Duodenal mucosa (tissue), 2 donors: ENCODE measurements around the gene UBE3C.

Source experiments
- H3K27ac ChIP-seq: one replicate; pipeline ENCODE4 v1.7.0; 2013; ENCODE audit warnings: low read depth, low read length
- H3K27me3 ChIP-seq, 2 donors: one replicate each; pipeline ENCODE4 v1.7.0; 2013; ENCODE audit warnings: low read length in 2 of 2, control low read depth in 1 of 2; ENCODE audit not compliant: insufficient read depth in 2 of 2, control insufficient read depth in 1 of 2
- H3K36me3 ChIP-seq, 2 donors: one replicate each; pipeline ENCODE4 v1.7.0; 2013; ENCODE audit warnings: low read length in 2 of 2, control low read depth in 1 of 2; ENCODE audit not compliant: insufficient read depth in 2 of 2, control insufficient read depth in 1 of 2
- H3K4me1 ChIP-seq, 2 donors: one replicate each; pipeline ENCODE4 v1.7.0; 2013; ENCODE audit warnings: low read length in 2 of 2, control low read depth in 1 of 2; ENCODE audit not compliant: insufficient read depth in 2 of 2, control insufficient read depth in 1 of 2
- H3K4me3 ChIP-seq, 2 donors: one replicate each; pipeline ENCODE4 v1.7.0; 2013; ENCODE audit warnings: low read length in 2 of 2, low read depth in 1 of 2
- H3K9ac ChIP-seq, 2 donors: one replicate each; pipeline ENCODE4 v1.7.0; 2013; ENCODE audit warnings: low read length in 2 of 2, low read depth in 1 of 2
- H3K9me3 ChIP-seq, 2 donors: one replicate each; pipeline ENCODE4 v1.7.0; 2013; ENCODE audit warnings: low read length in 2 of 2, control low read depth in 1 of 2; ENCODE audit not compliant: control insufficient read depth in 1 of 2

UBE3C gene

DNA sequence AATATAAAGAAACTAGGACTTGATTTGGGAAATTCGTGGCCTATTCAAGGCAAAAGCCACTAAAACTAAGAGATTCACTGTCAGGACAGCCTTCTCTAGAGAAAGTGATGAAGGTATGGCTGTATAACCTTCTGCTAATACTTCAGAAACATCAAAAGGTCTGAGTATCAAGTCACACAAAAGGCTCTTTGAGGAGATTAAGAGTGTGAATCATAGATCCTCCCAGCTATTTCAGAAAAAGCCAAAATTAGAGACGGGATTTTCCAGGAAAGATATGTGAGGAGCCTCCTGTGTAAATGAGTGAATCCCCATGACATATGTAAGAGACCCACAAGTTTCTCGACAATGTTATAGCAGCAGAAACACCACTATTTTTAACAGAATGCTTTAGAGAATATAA, 56.2 kb downstream of the UBE3C start:
- H3K27me3 ChIP-seq = no peaks in the 10 kb centered on the region
- H3K9ac ChIP-seq = no peak overlapping the region
- no peaks in the 10 kb centered on the region for H3K9me3 ChIP-seq
- peaks cover 0 to 7% of the 10 kb centered on the region in 2 donors for H3K4me1 ChIP-seq
- H3K36me3 ChIP-seq = peaks cover 21 to 62% of the 10 kb centered on the region in 2 donors
- H3K27ac ChIP-seq = no peak overlapping the region
- H3K4me3 ChIP-seq = no peak overlapping the region

DNA sequence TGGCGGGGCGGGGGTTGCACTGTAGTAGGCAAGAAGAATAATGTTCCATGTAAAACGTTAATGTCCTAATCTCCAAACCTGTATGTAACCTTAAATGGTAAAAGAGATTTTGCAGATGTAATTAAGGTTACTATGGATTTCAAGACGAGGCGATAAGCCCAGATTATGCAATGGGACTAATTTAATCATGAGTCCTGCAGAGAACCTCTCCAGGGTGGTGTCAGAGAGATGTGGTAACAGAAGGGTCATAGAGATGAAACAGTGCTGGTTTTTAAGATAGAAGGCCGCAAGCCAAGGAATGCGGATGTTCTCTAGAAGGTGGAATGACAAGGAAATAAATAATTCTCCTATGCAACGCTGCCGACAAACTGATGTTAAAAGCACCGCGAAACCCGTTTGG, 57.1 kb downstream of the UBE3C start:
- Histone ChIP-seq H3K9ac (no peak overlapping the region), H3K9me3 (no peaks in the 10 kb centered on the region), H3K27ac (no peak overlapping the region), H3K4me1 (peaks cover 0 to 7% of the 10 kb centered on the region in 2 donors), H3K4me3 (no peak overlapping the region), H3K27me3 (no peaks in the 10 kb centered on the region), H3K36me3 (peaks cover 12 to 55% of the 10 kb centered on the region in 2 donors)

DNA sequence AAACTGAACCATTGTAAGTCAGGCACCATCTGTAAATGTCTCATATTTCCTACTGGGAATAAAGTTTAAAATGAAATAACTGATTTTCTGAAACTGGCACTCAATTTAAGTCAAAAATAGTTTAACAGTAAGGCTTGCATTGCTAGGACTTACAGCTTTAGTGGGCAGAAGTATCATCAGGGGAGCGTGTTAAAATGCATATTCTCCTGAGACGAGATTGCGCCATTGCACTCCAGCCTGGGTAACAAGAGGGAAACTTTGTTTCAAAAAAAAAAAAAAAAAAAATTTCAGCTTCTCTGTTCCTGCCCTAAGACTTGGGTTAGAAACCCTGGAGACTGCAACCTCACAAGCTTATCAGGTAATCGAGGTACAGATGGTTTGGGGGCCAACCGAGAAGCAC, 65.4 kb downstream of the UBE3C start:
- no peaks in the 10 kb centered on the region for H3K27me3 ChIP-seq
- H3K27ac ChIP-seq = no peak overlapping the region
- H3K9ac ChIP-seq = no peak overlapping the region
- no peak overlapping the region for H3K4me3 ChIP-seq
- H3K4me1 ChIP-seq = no peaks in the 10 kb centered on the region
- H3K9me3 ChIP-seq = no peaks in the 10 kb centered on the region
- H3K36me3 ChIP-seq = peaks cover 4 to 37% of the 10 kb centered on the region in 2 donors

GRCh38 chr7:157205438-157205837, 66.7 kb downstream of the UBE3C start:
- H3K27me3 ChIP-seq = no peaks in the 10 kb centered on the region
- no peak overlapping the region for H3K9ac ChIP-seq
- H3K9me3 ChIP-seq = no peaks in the 10 kb centered on the region
- no peaks in the 10 kb centered on the region for H3K4me1 ChIP-seq
- no peak overlapping the region for H3K27ac ChIP-seq
- peaks cover 4 to 37% of the 10 kb centered on the region in 2 donors for H3K36me3 ChIP-seq
- H3K4me3 ChIP-seq = no peak overlapping the region

GRCh38 chr7:157208571-157209413, 70.1 kb downstream of the UBE3C start:
- no peaks in the 10 kb centered on the region for H3K27me3 ChIP-seq
- H3K36me3 ChIP-seq = peaks cover 6 to 38% of the 10 kb centered on the region in 2 donors
- no peak overlapping the region for H3K27ac ChIP-seq

GRCh38 chr7:157210682-157211081, 72.0 kb downstream of the UBE3C start:
- Histone ChIP-seq H3K4me1 (no peaks in the 10 kb centered on the region), H3K4me3 (no peak overlapping the region), H3K9me3 (no peaks in the 10 kb centered on the region), H3K36me3 (peaks cover 6 to 33% of the 10 kb centered on the region in 2 donors), H3K27ac (no peak overlapping the region), H3K9ac (no peak overlapping the region), H3K27me3 (no peaks in the 10 kb centered on the region)

More at GRCh38 chr7:157208571-157209413, 70.1 kb downstream of the UBE3C start:
- H3K4me3 ChIP-seq = no peak overlapping the region
- no peak overlapping the region for H3K9ac ChIP-seq
- H3K9me3 ChIP-seq = no peaks in the 10 kb centered on the region
- H3K4me1 ChIP-seq = no peaks in the 10 kb centered on the region

DNA sequence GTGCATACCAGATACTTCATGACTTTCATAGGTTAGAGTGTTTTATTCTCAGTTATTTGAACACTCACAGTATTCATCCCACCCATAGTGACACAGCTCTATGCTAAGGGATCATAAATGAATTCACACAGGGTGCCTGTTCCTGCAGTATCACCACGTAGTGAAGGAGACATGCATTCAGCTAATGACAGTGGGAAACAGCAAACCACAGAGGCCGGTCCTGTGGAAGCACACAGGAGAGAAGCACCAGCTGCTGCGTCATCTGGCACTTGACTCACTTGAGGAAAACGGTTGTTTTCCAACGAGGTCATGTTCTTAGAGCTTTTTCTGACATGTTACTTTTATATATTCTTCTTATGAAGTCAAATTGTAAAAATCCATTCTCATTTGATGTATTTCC, 73.0 kb downstream of the UBE3C start:
- no peaks in the 10 kb centered on the region for H3K9me3 ChIP-seq
- no peak overlapping the region for H3K27ac ChIP-seq
- H3K4me3 ChIP-seq = no peak overlapping the region
- H3K4me1 ChIP-seq = no peaks in the 10 kb centered on the region
- no peaks in the 10 kb centered on the region for H3K27me3 ChIP-seq
- peaks cover 6 to 38% of the 10 kb centered on the region in 2 donors for H3K36me3 ChIP-seq
- no peak overlapping the region for H3K9ac ChIP-seq

DNA sequence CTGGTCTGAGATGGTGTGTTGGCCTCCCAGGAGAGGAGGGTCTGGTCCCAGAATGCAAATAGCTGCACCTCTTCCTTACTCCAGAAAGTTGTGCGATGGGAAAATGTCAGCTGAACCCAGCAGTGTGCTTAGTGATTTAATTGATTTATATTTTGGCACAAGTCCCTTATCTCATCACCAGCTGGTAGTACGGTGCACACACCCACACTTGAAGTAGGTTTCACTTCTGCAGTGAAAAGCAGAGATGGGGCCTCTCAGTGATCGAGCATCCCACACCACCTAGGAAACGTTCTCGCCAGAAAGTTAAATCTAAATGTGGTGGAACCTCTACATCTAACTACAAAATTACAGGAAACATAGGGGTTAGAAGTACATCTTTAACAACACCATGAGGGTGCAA, 80.4 kb downstream of the UBE3C start:
- Histone ChIP-seq H3K9me3 (no peaks in the 10 kb centered on the region), H3K4me3 (no peak overlapping the region), H3K27me3 (no peaks in the 10 kb centered on the region), H3K27ac (no peak overlapping the region), H3K4me1 (no peaks in the 10 kb centered on the region), H3K9ac (no peak overlapping the region), H3K36me3 (peaks cover 15 to 59% of the 10 kb centered on the region in 2 donors)

DNA sequence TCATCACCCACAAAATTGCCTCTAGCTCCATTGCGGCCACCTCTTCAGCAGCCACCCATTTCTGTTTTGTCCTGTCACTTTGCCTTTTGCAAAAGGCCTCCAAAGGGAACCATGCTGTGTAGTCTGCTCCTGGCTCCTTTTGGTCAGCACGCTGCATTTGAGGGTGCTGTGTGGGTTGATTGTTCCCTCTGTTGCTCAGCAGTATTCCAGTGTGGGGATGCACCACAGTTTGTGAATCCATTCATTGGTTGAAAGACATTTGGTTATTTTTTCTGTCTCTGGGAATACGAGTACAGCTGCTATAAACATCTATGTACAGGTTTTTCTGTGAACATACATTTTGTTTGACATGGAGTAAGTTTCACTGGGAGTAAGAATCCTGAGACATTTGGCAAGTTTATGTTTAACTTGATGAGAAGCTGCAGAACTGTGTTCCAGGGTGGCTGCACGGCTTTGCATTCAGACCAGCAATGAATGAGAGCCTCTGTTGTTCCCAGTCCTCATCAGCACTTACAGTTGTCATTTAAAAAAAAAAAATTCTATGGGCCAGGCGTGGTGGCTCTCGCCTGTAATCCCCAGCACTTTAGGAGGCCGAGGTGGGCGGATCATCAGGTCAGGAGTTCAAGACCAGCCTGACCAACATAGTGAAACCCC, 82.3 kb downstream of the UBE3C start:
- Histone ChIP-seq H3K4me3 (no peak overlapping the region), H3K36me3 (peaks cover 20 to 62% of the 10 kb centered on the region in 2 donors), H3K9ac (no peak overlapping the region), H3K27me3 (no peaks in the 10 kb centered on the region), H3K9me3 (no peaks in the 10 kb centered on the region), H3K4me1 (no peaks in the 10 kb centered on the region), H3K27ac (no peak overlapping the region)

GRCh38 chr7:157222687-157223086, 84.0 kb downstream of the UBE3C start:
- Histone ChIP-seq H3K27me3 (no peaks in the 10 kb centered on the region), H3K9ac (no peak overlapping the region), H3K4me1 (no peaks in the 10 kb centered on the region), H3K4me3 (no peak overlapping the region), H3K9me3 (no peaks in the 10 kb centered on the region), H3K36me3 (peaks cover 20 to 64% of the 10 kb centered on the region in 2 donors), H3K27ac (no peak overlapping the region)
